Body of pancreas (tissue), 4 donors: ENCODE data around the gene SIM2.

Experiments used
- POLR2A ChIP-seq, 3 donors: fragments of 450-650 bp; IDR thresholded peaks; one replicate each; pipeline ENCODE4 v1.6.1; 2016; ENCODE audit warnings: antibody characterized with exemption in 3 of 3, mild to moderate bottlenecking in 2 of 3
- TF ChIP-seq, protein P1 (sequence below), 7 experiments: fragments of 450-650 bp in 4 of 7; fragments of 200-600 bp in 3 of 7; sonication (generic) in 3 of 7; IDR thresholded peaks; one replicate each; pipeline ENCODE4 v1.5.1; 2016 to 2019; ENCODE audit warnings: antibody characterized with exemption in 7 of 7

DNA sequence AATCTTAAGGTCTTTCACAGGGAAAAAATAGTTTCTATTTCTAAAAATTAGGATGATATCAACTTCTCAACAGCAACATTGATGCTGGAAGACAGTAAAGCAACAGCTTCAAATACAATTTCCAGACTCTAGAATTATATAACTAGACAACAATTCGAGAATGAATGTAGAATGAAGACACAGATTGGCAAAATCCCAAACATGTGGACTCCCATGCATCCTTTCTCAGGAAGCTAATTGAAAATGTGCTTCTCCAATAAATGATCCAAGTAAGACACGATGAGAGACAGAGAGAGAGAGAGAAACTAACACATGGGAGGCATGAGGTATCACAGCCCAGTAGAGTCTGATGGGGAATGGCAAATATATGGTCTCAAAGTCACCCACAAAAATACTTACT, 21.5 kb upstream of the SIM2 start:
- TF ChIP-seq, protein P1, sequence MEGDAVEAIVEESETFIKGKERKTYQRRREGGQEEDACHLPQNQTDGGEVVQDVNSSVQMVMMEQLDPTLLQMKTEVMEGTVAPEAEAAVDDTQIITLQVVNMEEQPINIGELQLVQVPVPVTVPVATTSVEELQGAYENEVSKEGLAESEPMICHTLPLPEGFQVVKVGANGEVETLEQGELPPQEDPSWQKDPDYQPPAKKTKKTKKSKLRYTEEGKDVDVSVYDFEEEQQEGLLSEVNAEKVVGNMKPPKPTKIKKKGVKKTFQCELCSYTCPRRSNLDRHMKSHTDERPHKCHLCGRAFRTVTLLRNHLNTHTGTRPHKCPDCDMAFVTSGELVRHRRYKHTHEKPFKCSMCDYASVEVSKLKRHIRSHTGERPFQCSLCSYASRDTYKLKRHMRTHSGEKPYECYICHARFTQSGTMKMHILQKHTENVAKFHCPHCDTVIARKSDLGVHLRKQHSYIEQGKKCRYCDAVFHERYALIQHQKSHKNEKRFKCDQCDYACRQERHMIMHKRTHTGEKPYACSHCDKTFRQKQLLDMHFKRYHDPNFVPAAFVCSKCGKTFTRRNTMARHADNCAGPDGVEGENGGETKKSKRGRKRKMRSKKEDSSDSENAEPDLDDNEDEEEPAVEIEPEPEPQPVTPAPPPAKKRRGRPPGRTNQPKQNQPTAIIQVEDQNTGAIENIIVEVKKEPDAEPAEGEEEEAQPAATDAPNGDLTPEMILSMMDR (IDR thresholded peaks at IDR 0.05), result no peak
- TF ChIP-seq POLR2A (IDR thresholded peaks at IDR 0.05), result no peak
